GM18508 (cell line): ENCODE results near the gene EIF2D.

Experiments used
- ATAC-seq: cut with Tn5 transposase; IDR thresholded peaks from one replicate; pipeline ENCODE4 v1.9.1; 2021; ENCODE audit warnings: moderate number of reproducible peaks; ENCODE audit not compliant: insufficient read depth, unreplicated experiment

Gene EIF2D

GRCh38 chr1:206573762-206574161, 38.5 kb downstream of the EIF2D start:
- ATAC-seq = no peak

- no peak for ATAC-seq
These were observed 38.9 kb downstream of the EIF2D start for GRCh38 chr1:206573319-206573718.

GRCh38 chr1:206572835-206573234, 39.4 kb downstream of the EIF2D start:
- ATAC-seq = no peak

GRCh38 chr1:206570529-206570928, 41.7 kb downstream of the EIF2D start:
- ATAC-seq = no peak

- no peak for ATAC-seq
These were observed 42.7 kb downstream of the EIF2D start for GRCh38 chr1:206569556-206569955.

- no peak for ATAC-seq
These were observed 43.4 kb downstream of the EIF2D start for GRCh38 chr1:206568779-206569352.

- ATAC-seq = no peak
These were observed 44.0 kb downstream of the EIF2D start for GRCh38 chr1:206568256-206568655.

GRCh38 chr1:206566999-206567398, 45.3 kb downstream of the EIF2D start:
- ATAC-seq = no peak

- ATAC-seq = no peak
These were observed 46.3 kb downstream of the EIF2D start for GRCh38 chr1:206565995-206566394.

GRCh38 chr1:206563367-206564207, 48.7 kb downstream of the EIF2D start:
- no peak for ATAC-seq

- ATAC-seq = no peak
These were observed 52.1 kb downstream of the EIF2D start for GRCh38 chr1:206560007-206560716.

GRCh38 chr1:206559672-206559995, 52.6 kb downstream of the EIF2D start:
- ATAC-seq = no peak

GRCh38 chr1:206558794-206559671, 53.2 kb downstream of the EIF2D start:
- ATAC-seq = no peak

GRCh38 chr1:206557636-206558473, 54.4 kb downstream of the EIF2D start:
- ATAC-seq = no peak

GRCh38 chr1:206556750-206557635, 55.3 kb downstream of the EIF2D start:
- ATAC-seq = no peak

GRCh38 chr1:206556047-206556749, 56.1 kb downstream of the EIF2D start:
- ATAC-seq = no peak

GRCh38 chr1:206555473-206555935, 56.8 kb downstream of the EIF2D start:
- no peak for ATAC-seq
